Large intestine (tissue), 3 donors: ENCODE data around the gene CENPB. TPM values are rescaled to one million over a fixed set of nuclear protein-coding genes. Genes with fewer than 3 reads are reported as not detected.

Source experiments
- DNase-seq, 2 donors: peaks; one replicate each; pipeline versions ENCODE4 v3.0.0 to v3.0.0-alpha.2; 2013
- H3K27ac ChIP-seq: one replicate; pipeline ENCODE4 v1.5.1; 2013; ENCODE audit warnings: low read length
- H3K27me3 ChIP-seq: 2 replicates; pipeline ENCODE4 v1.6.1; 2013; ENCODE audit warnings: low read length; ENCODE audit not compliant: control insufficient read depth, insufficient read depth
- H3K36me3 ChIP-seq: 2 replicates; pipeline ENCODE4 v1.6.1; 2013; ENCODE audit warnings: low read length; ENCODE audit not compliant: control insufficient read depth, insufficient read depth
- H3K4me1 ChIP-seq: one replicate; pipeline ENCODE4 v1.6.1; 2013; ENCODE audit warnings: low read length; ENCODE audit not compliant: control insufficient read depth, insufficient read depth
- H3K4me3 ChIP-seq: one replicate; pipeline ENCODE4 v1.5.1; 2013; ENCODE audit warnings: low read length
- H3K9me3 ChIP-seq: one replicate; pipeline ENCODE4 v1.6.1; 2013; ENCODE audit warnings: mild to moderate bottlenecking, low read depth, low read length, moderate library complexity; ENCODE audit not compliant: control insufficient read depth
- WGBS: methylation state at CpG from one replicate; pipeline ENCODE4 v1.1.5; 2013; ENCODE audit warnings: low lambda C conversion rate; ENCODE audit not compliant: insufficient coverage; 5-methylcytosine and 5-hydroxymethylcytosine counted together
- polyA plus RNA-seq: library from polyadenylated mRNA; unstranded; fragments of 120-200 nt; gene quantifications from one replicate; pipeline ENCODE4 v1.2.1, GENCODE V29; 2013

Gene CENPB
- polyA plus RNA-seq, 1 donor = 57.5 TPM

GRCh38 chr20:3749087-3749688 lies 37.4 kb downstream of the CENPB start:
- DNase-seq = no peak
- H3K27ac ChIP-seq = no peak overlapping the region
- H3K4me1 ChIP-seq = peaks cover 16% of the 10 kb centered on the region
- H3K36me3 ChIP-seq = peaks cover 3% of the 10 kb centered on the region
- H3K4me3 ChIP-seq = no peak overlapping the region
- no CpG with 5 or more reads among the region's 24 CpGs for WGBS
- H3K9me3 ChIP-seq = peaks cover 5% of the 10 kb centered on the region
- H3K27me3 ChIP-seq = peaks cover 38% of the 10 kb centered on the region

GRCh38 chr20:3748073-3748472 lies 38.5 kb downstream of the CENPB start:
- no peak for DNase-seq
- Histone ChIP-seq H3K4me3 (no peak overlapping the region), H3K36me3 (peaks cover 3% of the 10 kb centered on the region), H3K4me1 (peaks cover 16% of the 10 kb centered on the region), H3K27me3 (peaks cover 42% of the 10 kb centered on the region), H3K9me3 (peaks cover 5% of the 10 kb centered on the region), H3K27ac (no peak overlapping the region)
- WGBS = no CpG with 5 or more reads among the region's 16 CpGs

DNA sequence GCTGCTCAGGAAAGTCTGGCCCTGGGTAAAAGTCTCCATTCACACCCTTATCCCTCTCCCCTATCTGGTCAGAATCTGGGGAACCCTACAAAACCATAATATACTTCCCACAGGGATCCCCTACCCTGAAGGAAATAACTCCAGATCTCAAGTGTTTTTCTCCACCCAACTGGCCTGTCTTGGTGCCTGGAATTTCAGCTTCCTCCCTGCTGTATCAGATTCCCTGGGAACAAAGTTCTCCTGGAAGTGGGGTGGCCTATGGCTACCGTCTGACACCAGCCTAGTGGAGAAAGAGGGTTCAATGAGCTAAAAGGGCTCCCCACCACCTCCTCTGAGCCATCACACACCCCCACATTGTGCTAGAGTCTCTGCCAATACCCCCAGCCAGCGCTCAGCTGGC lies 39.1 kb downstream of the CENPB start:
- WGBS = no CpG with 5 or more reads among the region's 2 CpGs
- Histone ChIP-seq H3K4me3 (no peak overlapping the region), H3K27ac (no peak overlapping the region), H3K4me1 (peaks cover 13% of the 10 kb centered on the region), H3K27me3 (peaks cover 42% of the 10 kb centered on the region), H3K36me3 (peaks cover 3% of the 10 kb centered on the region), H3K9me3 (peaks cover 5% of the 10 kb centered on the region)
- peak in 1 of 2 donors; percentile 44 for DNase-seq

- WGBS = no CpG with 5 or more reads among the region's 11 CpGs
- peaks cover 3% of the 10 kb centered on the region for H3K9me3 ChIP-seq
- peaks cover 3% of the 10 kb centered on the region for H3K36me3 ChIP-seq
- no peak overlapping the region for H3K27ac ChIP-seq
- H3K4me3 ChIP-seq = no peak overlapping the region
- peaks cover 7% of the 10 kb centered on the region for H3K4me1 ChIP-seq
- peaks cover 34% of the 10 kb centered on the region for H3K27me3 ChIP-seq
- DNase-seq = no peak
These were observed 40.8 kb downstream of the CENPB start for GRCh38 chr20:3745686-3746173.

GRCh38 chr20:3744806-3745685 lies 41.5 kb downstream of the CENPB start:
- Histone ChIP-seq H3K4me1 (peaks cover 6% of the 10 kb centered on the region), H3K27ac (no peak overlapping the region), H3K36me3 (peaks cover 3% of the 10 kb centered on the region), H3K9me3 (no peaks in the 10 kb centered on the region), H3K27me3 (peaks cover 27% of the 10 kb centered on the region), H3K4me3 (no peak overlapping the region)
- WGBS = 60% methylated on average over 2 of the region's 45 CpGs
- peak; percentile 49 to 65 for DNase-seq

GRCh38 chr20:3744037-3744436 lies 42.5 kb downstream of the CENPB start:
- no peak for DNase-seq
- no peak overlapping the region for H3K4me3 ChIP-seq
- H3K9me3 ChIP-seq = no peaks in the 10 kb centered on the region
- peaks cover 19% of the 10 kb centered on the region for H3K27me3 ChIP-seq
- no peaks in the 10 kb centered on the region for H3K4me1 ChIP-seq
- peaks cover 3% of the 10 kb centered on the region for H3K36me3 ChIP-seq
- no CpG with 5 or more reads among the region's 1 CpG for WGBS
- no peak overlapping the region for H3K27ac ChIP-seq

DNA sequence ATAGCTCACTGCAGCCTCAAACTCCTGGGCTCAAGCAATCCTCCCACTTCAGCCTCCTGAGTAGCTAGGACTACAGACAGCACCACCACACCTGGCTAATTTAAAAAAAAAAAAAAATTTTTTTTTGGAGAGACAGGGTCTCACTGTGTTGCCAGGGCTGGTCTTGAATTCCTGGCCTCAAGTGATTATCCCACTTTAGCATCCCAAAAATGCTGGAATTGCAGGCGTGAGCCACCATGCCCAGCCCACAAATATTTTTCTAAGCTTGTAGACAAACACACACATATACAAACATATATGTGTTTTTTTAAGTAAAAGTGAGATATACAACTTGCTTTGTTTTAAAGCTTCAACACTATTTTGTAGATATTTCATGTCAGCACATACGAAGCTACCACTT lies 43.3 kb downstream of the CENPB start:
- Histone ChIP-seq H3K9me3 (no peaks in the 10 kb centered on the region), H3K27ac (no peak overlapping the region), H3K36me3 (peaks cover 3% of the 10 kb centered on the region), H3K27me3 (peaks cover 11% of the 10 kb centered on the region), H3K4me1 (no peaks in the 10 kb centered on the region), H3K4me3 (no peak overlapping the region)
- no peak for DNase-seq
- no CpG with 5 or more reads among the region's 2 CpGs for WGBS

DNA sequence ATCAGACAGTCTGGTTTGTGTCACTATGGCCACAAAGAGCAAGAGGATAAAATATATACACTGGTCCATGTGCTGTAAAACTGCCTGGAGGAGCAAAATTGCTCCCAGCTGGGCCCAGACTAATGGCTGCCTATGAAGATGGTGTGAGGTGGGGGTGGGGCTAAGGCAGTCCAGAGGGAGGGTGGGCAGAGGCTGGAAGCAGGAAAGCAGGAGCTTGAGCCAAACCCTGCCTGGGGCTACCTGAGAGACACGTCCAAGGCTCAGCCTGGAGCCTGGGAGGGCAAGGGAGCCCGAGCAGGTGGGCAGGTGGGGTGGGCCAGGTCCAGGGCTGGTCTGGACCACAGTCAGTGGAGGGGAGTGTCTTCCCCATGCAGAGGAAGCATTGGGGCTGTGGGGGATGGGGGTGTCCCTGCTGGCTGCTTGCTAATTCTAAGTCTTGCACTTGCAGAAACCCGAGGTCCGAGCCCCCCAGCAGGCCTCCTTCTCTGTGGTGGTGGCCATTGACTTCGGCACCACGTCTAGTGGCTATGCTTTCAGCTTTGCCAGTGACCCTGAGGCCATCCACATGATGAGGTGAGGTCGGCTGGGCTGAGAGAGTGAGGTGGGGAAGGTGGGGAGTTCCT lies 44.6 kb downstream of the CENPB start:
- no peak overlapping the region for H3K4me3 ChIP-seq
- H3K27me3 ChIP-seq = peaks cover 10% of the 10 kb centered on the region
- H3K4me1 ChIP-seq = no peaks in the 10 kb centered on the region
- WGBS = no CpG with 5 or more reads among the region's 7 CpGs
- no peaks in the 10 kb centered on the region for H3K9me3 ChIP-seq
- H3K27ac ChIP-seq = no peak overlapping the region
- peaks cover 3% of the 10 kb centered on the region for H3K36me3 ChIP-seq
- no peak for DNase-seq

- H3K9me3 ChIP-seq = no peaks in the 10 kb centered on the region
- H3K27me3 ChIP-seq = peaks cover 10% of the 10 kb centered on the region
- DNase-seq = no peak
- peaks cover 5% of the 10 kb centered on the region for H3K36me3 ChIP-seq
- no peak overlapping the region for H3K27ac ChIP-seq
- H3K4me1 ChIP-seq = no peaks in the 10 kb centered on the region
- no CpG with 5 or more reads among the region's 15 CpGs for WGBS
- H3K4me3 ChIP-seq = no peak overlapping the region
These were observed 45.8 kb downstream of the CENPB start for GRCh38 chr20:3740615-3741301.

GRCh38 chr20:3739926-3740451 lies 46.6 kb downstream of the CENPB start:
- no peak for DNase-seq
- peaks cover 7% of the 10 kb centered on the region for H3K27me3 ChIP-seq
- H3K36me3 ChIP-seq = peaks cover 2% of the 10 kb centered on the region
- no peak overlapping the region for H3K4me3 ChIP-seq
- no CpG with 5 or more reads among the region's 7 CpGs for WGBS
- H3K9me3 ChIP-seq = no peaks in the 10 kb centered on the region
- H3K4me1 ChIP-seq = no peaks in the 10 kb centered on the region
- no peak overlapping the region for H3K27ac ChIP-seq
